Neural cell (in vitro differentiated cells): Measurements from ENCODE around the gene STH. TPM values are rescaled to one million over a fixed set of nuclear protein-coding genes. Genes with fewer than 3 reads are reported as not detected.

ENCODE experiments used
- H2AFZ ChIP-seq: fragments of 200-600, 300-800 bp; sonication (generic), shearing (Covaris generic); 2 replicates; pipeline ENCODE4 v1.6.0; 2014; ENCODE audit warnings: low read depth, mild to moderate bottlenecking, antibody characterized with exemption, low read length, moderate library complexity
- H3F3A ChIP-seq: fragments of 200-600 bp; shearing (Covaris generic); 2 replicates; pipeline ENCODE4 v1.6.1; 2016; ENCODE audit warnings: mild to moderate bottlenecking, moderate library complexity, mixed read lengths, antibody characterized with exemption, low read length; ENCODE audit not compliant: insufficient read depth, poor library complexity, severe bottlenecking
- H3K27ac ChIP-seq: fragments of 200-600, 300-800 bp; sonication (generic), shearing (Covaris generic); 2 replicates; pipeline ENCODE4 v1.5.1; 2014; ENCODE audit warnings: mild to moderate bottlenecking, low read length, moderate library complexity
- H3K27me3 ChIP-seq: fragments of 300-800, 200-600 bp; sonication (generic), shearing (Covaris generic); 2 replicates; pipeline ENCODE4 v1.6.0; 2014; ENCODE audit warnings: mild to moderate bottlenecking, low read depth, low read length, moderate library complexity; ENCODE audit not compliant: insufficient read depth
- H3K36me3 ChIP-seq: fragments of 300-800, 200-600 bp; sonication (generic), shearing (Covaris generic); 2 replicates; pipeline ENCODE4 v1.5.1; 2014; ENCODE audit warnings: mild to moderate bottlenecking, antibody characterized with exemption, low read length, moderate library complexity; ENCODE audit not compliant: insufficient read depth
- H3K4me2 ChIP-seq: fragments of 300-800, 200-600 bp; sonication (generic), shearing (Covaris generic); 2 replicates; pipeline ENCODE4 v1.6.0; 2014; ENCODE audit warnings: mild to moderate bottlenecking, low read length
- H3K4me3 ChIP-seq: fragments of 300-800, 200-600 bp; sonication (generic), shearing (Covaris generic); 2 replicates; pipeline ENCODE4 v1.5.1; 2014; ENCODE audit warnings: mild to moderate bottlenecking, low read length, moderate library complexity
- H3K79me2 ChIP-seq: fragments of 200-600 bp; shearing (Covaris generic); replicated peaks from 2 replicates; pipeline ENCODE4 v1.6.0; 2014; ENCODE audit warnings: mild to moderate bottlenecking, low read length, moderate library complexity; ENCODE audit not compliant: insufficient read depth
- H3K9ac ChIP-seq: fragments of 300-800, 200-600 bp; sonication (generic), shearing (Covaris generic); 2 replicates; pipeline ENCODE4 v1.6.1; 2016; ENCODE audit warnings: mild to moderate bottlenecking, low read length, mixed read lengths
- H3K9me2 ChIP-seq: fragments of 200-600 bp; shearing (Covaris generic); 2 replicates; pipeline ENCODE4 v1.6.1; 2016; ENCODE audit warnings: mild to moderate bottlenecking, low read length, mixed read lengths; ENCODE audit not compliant: insufficient read depth
- H3K9me3 ChIP-seq: fragments of 200-600, 300-800 bp; sonication (generic), shearing (Covaris generic); 2 replicates; pipeline ENCODE4 v1.6.1; 2016; ENCODE audit warnings: mild to moderate bottlenecking, mixed run types, low read length, moderate library complexity, mixed read lengths
- H4K20me1 ChIP-seq: fragments of 200-600 bp; shearing (Covaris generic); 2 replicates; pipeline ENCODE4 v1.6.1; 2016; ENCODE audit warnings: mild to moderate bottlenecking, mixed run types; ENCODE audit not compliant: insufficient read depth
- CTCF ChIP-seq: fragments of 450-650 bp; IDR thresholded peaks from 2 replicates; pipeline ENCODE4 v1.5.1; 2014; ENCODE audit warnings: antibody characterized with exemption, mild to moderate bottlenecking, moderate library complexity; ENCODE audit not compliant: poor library complexity, severe bottlenecking
- EP300 ChIP-seq: fragments of 450-650 bp; conservative IDR thresholded peaks from 2 replicates; pipeline ENCODE4 v1.6.1; 2014; ENCODE audit warnings: antibody characterized with exemption, mild to moderate bottlenecking, moderate library complexity; ENCODE audit not compliant: poor library complexity, severe bottlenecking
- EZH2 ChIP-seq: fragments of 200-600, 300-800 bp; shearing (Covaris generic), sonication (generic); IDR thresholded peaks from 2 replicates; pipeline ENCODE4 v1.6.1; 2014; ENCODE audit warnings: antibody characterized with exemption, low read length, borderline replicate concordance, mild to moderate bottlenecking; ENCODE audit not compliant: insufficient read depth, poor library complexity, severe bottlenecking
- MXI1 ChIP-seq: fragments of 450-650 bp; conservative IDR thresholded peaks from 2 replicates; pipeline ENCODE4 v1.6.1; 2014; ENCODE audit warnings: antibody characterized with exemption, mild to moderate bottlenecking; ENCODE audit not compliant: poor library complexity, severe bottlenecking
- POLR2AphosphoS5 ChIP-seq: IDR thresholded peaks from 2 replicates; pipeline ENCODE4 v1.6.1; 2012
- RAD21 ChIP-seq: fragments of 450-650 bp; conservative IDR thresholded peaks from 2 replicates; pipeline ENCODE4 v1.6.1; 2014; ENCODE audit warnings: antibody characterized with exemption, mild to moderate bottlenecking, moderate library complexity
- SMC3 ChIP-seq: fragments of 450-650 bp; conservative IDR thresholded peaks from 2 replicates; pipeline ENCODE4 v1.6.1; 2014; ENCODE audit warnings: antibody characterized with exemption, mild to moderate bottlenecking, moderate library complexity; ENCODE audit not compliant: poor library complexity
- TAF1 ChIP-seq: IDR thresholded peaks from 2 replicates; pipeline ENCODE4 v1.6.1; 2012; ENCODE audit warnings: low read depth
- polyA plus RNA-seq: library from polyadenylated mRNA; depleted of rRNA; stranded (reverse); fragments of >200 nt; gene quantifications from 2 replicates; pipeline ENCODE4 v1.2.3, GENCODE V29; 2014
- TF ChIP-seq, protein P1 (sequence below): IDR thresholded peaks from 2 replicates; pipeline ENCODE4 v1.6.1; 2012; ENCODE audit warnings: borderline replicate concordance

STH gene
- polyA plus RNA-seq, 1 donor from 2014 or later = not detected

- no peaks in the 10 kb centered on the region for H3K36me3 ChIP-seq
- H3K9me3 ChIP-seq = no peaks in the 10 kb centered on the region
- no peak overlapping the region for H3K27ac ChIP-seq
- no peaks in the 10 kb centered on the region for H3K79me2 ChIP-seq
- H4K20me1 ChIP-seq = no peaks in the 10 kb centered on the region
- H3F3A ChIP-seq = no peaks in the 10 kb centered on the region
- TF ChIP-seq, protein P1, sequence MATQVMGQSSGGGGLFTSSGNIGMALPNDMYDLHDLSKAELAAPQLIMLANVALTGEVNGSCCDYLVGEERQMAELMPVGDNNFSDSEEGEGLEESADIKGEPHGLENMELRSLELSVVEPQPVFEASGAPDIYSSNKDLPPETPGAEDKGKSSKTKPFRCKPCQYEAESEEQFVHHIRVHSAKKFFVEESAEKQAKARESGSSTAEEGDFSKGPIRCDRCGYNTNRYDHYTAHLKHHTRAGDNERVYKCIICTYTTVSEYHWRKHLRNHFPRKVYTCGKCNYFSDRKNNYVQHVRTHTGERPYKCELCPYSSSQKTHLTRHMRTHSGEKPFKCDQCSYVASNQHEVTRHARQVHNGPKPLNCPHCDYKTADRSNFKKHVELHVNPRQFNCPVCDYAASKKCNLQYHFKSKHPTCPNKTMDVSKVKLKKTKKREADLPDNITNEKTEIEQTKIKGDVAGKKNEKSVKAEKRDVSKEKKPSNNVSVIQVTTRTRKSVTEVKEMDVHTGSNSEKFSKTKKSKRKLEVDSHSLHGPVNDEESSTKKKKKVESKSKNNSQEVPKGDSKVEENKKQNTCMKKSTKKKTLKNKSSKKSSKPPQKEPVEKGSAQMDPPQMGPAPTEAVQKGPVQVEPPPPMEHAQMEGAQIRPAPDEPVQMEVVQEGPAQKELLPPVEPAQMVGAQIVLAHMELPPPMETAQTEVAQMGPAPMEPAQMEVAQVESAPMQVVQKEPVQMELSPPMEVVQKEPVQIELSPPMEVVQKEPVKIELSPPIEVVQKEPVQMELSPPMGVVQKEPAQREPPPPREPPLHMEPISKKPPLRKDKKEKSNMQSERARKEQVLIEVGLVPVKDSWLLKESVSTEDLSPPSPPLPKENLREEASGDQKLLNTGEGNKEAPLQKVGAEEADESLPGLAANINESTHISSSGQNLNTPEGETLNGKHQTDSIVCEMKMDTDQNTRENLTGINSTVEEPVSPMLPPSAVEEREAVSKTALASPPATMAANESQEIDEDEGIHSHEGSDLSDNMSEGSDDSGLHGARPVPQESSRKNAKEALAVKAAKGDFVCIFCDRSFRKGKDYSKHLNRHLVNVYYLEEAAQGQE = no peak
- TF ChIP-seq RAD21 (no peak), EP300 (no peak), CTCF (no peak), POLR2AphosphoS5 (no peak), TAF1 (no peak), SMC3 (no peak), EZH2 (no peak), MXI1 (no peak)
- H3K4me2 ChIP-seq = no peak overlapping the region
- H3K27me3 ChIP-seq = no peaks in the 10 kb centered on the region
- no peak overlapping the region for H3K9ac ChIP-seq
- no peak overlapping the region for H3K4me3 ChIP-seq
- H3K9me2 ChIP-seq = no peaks in the 10 kb centered on the region
- H2AFZ ChIP-seq = no peak overlapping the region
Observed at GRCh38 chr17:45963283-45963682, 35.8 kb upstream of the STH start.

DNA sequence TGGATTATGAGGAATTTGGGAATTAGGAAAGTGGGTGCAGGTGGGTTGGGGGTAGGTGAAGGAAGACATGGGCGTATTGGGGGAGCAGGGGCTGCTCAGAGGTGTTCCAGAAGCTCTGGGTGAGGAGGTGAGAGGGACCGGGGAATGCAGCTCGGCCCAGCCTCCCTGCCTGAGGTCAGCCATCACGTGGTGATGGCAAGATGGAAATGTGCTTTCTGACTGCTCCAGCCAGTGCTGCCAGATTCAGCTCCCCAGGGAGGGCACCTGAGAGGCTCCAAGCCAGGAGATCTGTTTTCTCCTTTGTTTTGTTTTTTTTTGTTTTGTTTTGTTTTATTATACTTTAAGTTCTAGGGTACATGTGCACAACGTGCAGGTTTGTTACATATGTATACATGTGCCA, 35.2 kb upstream of the STH start:
- Histone ChIP-seq H3K9me3 (no peaks in the 10 kb centered on the region), H2AFZ (no peak overlapping the region), H3K4me3 (no peak overlapping the region), H3K9ac (no peak overlapping the region), H3K4me2 (no peak overlapping the region), H3K79me2 (no peaks in the 10 kb centered on the region), H3F3A (no peaks in the 10 kb centered on the region), H4K20me1 (no peaks in the 10 kb centered on the region), H3K27ac (no peak overlapping the region), H3K27me3 (no peaks in the 10 kb centered on the region), H3K9me2 (no peaks in the 10 kb centered on the region), H3K36me3 (peaks cover 2% of the 10 kb centered on the region)
- no peak for TF ChIP-seq EZH2
- no peak for TF ChIP-seq MXI1
- TF ChIP-seq TAF1 = no peak
- TF ChIP-seq EP300 = no peak
- TF ChIP-seq POLR2AphosphoS5 = no peak
- TF ChIP-seq RAD21 = no peak
- TF ChIP-seq, protein P1 = no peak
- no peak for TF ChIP-seq SMC3
- no peak for TF ChIP-seq CTCF
